SKM-1 (cell line): ENCODE results near the gene SDK1.

ENCODE experiments used
- DNase-seq: peaks from one replicate; lab custom pipeline; 2025; ENCODE audit not compliant: unreplicated experiment; lab: John Stamatoyannopoulos, UW

SDK1 gene

DNA sequence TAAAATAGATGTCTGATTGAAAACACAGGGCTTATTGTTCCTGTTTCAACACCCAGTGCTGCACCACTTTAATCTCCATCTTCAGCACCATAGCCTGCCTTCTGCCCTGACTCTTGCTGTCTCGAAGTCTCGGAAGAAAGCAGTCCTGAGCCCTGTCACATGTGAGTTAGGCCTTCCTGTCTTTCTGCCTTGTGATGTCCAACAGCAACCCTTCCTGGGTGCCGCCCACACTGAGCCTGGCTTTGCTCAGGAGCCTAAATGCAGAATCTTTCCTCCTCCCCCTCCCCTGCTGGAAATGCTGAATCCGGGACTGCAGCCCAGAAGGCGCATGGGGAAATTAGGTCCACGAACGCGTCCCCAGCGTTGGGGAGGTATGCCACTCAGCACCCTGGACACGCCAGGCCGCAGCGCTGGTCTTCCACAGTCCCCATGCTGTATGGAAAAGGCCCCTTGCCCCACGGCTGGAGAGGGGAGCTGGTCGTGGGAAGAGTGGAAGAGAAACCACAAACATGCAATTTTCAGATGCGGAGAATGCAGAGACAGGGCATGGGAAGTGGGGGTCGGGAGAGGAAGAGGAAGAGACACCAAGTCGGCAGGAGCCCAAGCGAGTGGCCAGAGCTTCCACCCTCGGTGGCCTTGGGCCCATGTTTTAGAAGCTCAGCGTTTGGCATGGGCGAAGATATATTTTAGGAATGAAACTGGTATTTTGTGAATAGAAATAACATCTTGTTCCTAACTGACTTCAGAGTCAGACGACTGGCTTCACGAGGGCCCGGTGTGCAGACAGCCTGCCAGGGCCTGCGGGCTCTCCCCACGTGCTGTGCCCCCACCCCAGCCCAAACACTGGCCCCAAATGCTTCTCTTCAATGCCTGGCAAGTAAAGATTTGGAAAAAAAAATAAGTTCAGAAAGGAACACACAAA is 724.9 kb downstream of the SDK1 start:
- no peak for DNase-seq

DNA sequence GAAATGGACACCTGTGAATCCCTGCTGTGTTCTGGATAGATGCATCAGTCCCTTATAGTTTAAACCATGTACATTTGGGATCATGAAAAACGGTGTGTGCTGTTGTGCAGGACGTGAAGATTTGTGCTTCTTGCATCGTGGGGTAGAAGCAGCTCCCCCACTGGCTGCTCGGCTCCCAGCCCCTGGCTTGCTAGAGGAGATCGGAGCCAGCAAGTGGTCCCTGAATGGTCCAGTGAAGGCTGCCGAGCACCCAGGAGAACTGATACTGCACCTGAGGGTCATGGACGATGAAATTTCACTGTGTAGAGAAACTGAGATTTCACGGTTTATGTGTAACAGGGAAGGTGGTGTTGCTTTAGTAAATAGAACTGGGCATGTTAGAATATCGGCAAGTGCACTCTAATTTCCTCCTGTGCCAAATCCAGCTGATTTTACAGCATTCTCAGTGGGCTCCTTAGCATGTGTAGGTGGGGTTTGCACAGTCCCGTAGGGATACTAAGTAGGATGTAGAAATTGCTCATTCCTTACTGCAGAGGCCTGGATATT is 726.0 kb downstream of the SDK1 start:
- DNase-seq, result no peak

DNA sequence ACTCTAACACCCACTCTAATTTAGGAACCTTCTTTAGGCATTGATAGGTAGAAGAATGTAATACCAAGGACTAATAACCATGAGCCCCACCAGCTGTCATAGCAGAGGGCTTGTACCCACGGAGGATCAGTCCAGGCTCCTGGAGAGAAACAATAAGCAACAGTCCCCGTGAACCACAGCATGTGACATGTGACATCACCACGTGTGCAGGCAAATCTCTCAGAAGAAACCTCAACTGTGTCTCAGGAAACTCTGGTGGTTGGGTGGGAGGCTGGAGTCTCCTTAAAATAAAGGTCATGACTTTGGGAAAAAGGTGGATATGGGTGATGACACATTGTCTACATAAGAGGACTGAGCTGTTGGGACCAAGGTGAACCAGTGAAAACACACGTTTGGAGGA is 727.2 kb downstream of the SDK1 start:
- DNase-seq, result no peak

DNA sequence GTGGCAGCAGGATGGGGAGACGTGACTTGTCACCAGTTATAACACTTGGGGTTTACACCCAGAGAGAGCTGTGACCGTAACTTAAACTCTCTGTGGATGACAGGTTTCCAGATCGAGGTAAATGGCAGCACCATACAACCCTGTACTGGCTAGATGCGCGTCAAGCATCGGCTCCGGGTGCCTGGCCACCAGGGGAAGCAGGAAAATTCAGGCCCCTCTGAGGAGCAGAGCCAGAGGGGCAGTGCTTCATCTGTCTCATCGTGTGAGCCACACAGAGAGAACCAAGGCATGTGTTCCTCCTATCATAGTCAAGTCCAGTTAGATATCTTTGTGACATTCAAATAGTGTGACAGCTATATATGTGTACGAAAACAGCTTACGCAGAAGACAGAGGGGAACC is 728.9 kb downstream of the SDK1 start:
- DNase-seq, result no peak

DNA sequence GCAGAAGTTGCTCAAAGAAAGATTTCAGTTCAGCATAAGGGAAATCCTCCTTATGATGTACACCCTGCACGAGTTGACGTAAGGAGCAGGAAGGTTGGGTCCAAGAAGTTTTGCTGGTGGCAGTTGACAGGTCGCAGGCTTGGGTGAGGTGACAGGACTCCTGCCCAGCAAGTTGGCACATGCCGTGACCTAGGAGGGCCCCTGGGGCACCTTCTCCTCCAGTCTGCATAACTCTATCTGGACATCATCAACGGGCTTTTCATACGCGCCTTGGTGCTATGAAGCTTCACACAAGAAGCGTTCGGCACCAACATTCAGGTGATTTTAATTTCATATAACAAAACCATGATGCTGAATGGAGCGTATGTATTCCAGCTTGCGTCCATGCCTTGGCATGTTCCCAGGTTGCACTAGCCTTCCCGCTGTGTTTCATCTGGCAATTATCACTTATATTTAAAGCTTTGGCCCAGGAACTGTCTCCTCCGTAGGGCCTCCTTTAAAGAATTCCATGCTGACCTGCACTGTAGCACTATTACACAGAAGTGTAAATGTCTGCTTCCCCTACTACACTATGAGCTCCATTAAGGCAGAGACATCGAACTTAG is 729.4 kb downstream of the SDK1 start:
- DNase-seq, result no peak

DNA sequence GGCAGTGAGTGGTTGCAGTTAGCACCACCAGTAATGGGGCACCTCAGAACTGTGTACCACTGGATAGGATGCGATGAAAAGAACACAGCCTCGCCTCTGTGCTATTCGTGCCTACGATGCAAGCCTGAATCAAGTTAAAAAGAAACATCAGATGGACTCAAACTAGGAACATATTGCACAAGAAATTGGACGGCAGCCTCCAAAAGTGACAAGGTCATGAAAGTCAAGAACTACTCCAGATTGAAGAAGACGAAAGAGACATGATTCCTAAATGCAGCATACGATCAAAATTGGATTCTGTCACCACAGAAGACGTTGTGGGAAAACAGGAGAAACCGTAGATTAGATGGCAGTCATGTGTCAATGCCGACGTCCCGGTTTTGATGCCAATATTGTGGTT is 732.9 kb downstream of the SDK1 start:
- DNase-seq, result no peak

DNA sequence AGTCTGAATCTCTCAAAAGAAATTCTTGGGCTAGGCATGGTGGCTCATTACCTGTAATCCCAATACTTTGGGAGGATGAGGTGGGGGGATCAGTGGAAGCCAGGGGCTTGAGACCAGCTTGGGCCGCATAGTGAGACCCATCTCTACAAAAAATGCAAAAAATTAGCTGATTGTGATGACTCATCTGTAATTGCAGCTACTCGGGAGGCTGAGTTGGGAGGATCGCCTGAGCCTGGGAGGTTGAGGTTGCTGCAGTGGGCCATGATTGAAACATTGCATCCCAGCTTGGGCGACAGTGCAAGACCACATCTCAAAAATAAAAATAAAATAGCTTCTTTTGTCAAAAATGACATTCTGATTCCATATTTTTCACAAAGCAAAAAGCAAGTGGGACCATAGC is 736.3 kb downstream of the SDK1 start:
- no peak for DNase-seq

DNA sequence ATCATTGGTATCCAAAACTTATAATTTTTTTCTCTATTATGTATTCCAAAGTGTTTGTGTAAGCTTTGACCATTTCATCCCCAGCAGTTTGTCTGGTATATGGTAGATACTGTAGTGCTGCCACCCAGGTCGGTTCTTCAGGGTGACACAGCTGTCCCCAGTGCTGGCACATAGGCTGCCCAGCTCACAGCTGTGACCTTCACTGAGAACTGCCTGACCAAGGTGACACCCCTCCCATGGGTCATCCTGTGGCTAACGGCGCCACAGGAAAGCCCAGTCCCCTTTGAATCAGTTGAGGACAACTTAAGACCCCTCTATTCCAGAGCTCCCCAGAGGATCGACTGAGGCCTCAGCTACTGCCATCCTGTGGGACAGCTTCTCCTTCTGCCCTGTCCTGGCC is 736.8 kb downstream of the SDK1 start:
- DNase-seq, result no peak

DNA sequence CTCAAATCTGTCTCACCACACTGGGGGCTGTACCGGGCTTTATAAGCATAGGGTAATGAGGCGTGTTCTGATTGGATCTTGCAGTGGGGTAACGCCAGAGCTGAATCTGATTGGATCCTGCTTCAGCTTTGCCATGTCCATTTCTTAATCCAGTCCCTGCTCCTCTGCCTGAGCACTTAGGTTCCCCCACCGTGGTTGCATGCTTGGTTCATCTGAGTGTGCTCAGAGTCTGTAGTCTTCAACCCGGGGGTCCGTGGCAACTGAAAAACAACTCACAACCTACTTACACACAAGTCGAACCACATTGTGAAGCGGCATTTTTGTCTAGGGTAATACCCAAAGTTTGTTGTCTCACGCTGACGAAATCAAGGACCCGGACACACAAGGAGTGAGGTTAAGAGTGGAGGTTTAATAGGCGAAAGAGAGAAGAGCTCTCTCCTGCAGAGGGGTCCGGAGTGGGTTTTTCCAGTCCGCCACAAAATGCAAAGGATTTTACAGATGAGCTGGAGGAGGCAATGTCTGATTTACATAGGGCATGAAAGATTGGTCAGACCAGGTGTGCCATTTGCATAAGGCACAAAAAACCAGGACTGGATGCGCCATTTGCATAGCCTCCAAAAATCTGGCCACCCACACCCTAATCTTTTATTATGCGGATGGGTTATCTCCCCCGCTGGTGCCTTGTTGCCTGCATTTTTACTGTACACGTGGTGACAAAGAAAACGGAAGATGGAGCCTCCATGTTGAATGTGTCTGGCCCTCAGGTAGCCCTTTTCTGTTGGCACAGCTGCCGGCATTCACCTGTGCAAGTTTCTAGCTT is 739.3 kb downstream of the SDK1 start:
- no peak for DNase-seq

DNA sequence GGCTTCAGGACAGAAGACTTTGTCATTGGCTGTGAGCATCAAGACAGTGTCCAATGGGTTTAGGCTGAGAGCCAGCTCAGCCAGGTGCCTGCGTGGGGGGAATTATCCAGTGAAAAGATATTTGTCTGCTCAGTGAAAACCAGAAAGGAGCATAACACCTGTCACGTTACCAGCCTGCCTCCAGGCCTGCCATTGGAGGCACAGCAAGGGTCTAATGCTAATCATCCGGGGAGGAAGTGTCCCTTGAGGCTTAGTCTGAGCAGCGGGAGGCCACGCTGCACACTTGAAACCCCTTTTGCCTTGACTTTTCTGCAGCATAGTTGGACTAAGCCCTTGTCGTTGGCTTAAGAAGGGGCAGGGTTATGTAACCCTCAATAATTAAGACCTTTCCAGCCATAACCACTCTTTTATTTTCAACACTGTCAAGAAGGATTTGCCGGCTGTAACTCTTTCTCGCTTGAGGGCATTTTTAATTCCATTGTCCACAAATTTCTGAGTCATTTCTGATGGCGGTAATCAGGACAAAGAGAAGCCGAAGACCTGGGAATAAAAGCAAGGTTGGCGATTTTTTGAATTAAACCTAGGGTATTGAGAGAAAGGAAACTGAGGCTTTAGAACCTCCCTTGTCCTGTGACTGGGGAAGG is 741.5 kb downstream of the SDK1 start:
- DNase-seq, result no peak

DNA sequence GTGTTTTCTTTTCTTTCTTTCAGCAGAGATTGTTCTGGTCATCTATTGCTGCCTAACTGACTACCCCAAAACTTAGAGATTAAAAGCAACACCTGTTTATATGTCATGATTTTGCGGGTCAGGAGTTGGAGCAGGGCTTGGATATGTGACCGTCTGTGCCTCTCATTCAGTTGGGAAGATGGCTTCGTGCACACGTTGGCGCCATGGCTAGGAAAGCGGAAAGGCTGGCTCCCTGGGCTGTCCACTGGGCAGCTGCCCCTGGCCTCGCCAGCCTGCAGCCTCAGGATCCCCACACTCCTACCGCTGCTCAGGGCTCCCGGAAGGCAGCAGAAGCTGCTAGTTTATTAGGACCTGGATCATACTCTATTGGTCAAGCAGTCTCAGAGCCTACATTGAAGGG is 742.9 kb downstream of the SDK1 start:
- DNase-seq, result no peak

DNA sequence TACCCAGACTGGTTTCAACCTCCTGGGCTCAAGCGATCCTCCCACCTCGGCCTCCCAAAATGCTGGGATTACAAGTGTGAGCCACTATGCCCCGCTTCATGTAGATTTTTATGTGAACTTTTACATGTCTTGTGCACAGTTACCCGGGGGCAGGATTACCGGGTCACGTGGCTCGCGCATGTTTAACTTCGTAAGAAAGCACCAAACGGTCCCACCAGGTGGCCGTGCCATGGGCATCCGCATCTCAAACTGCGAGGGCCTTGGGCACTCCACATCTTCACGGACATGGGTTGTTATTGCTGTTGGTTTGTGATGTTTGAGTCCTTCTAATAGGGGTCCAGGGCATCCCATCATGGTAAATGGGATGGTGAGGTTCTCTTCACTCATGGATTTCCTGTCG is 744.4 kb downstream of the SDK1 start:
- DNase-seq, result no peak

DNA sequence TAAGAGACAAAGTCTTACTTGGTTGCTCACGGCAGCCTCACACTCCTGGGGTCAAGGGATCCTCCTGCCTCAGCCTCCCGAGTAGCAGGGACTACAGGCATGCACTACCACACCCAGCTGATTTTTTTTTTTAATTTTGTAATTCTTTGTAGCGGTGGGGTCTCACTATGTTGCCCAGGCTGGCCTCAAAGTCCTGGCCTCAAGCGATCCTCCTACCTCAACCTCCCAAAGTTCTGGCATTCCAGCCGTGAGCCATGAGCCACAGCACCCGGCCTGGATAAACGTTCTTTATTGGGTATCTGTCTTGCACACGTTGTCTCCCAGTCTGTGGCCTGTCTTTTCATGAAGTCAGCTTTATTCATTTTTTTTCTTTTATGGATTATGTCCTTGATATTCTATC is 744.9 kb downstream of the SDK1 start:
- no peak for DNase-seq

DNA sequence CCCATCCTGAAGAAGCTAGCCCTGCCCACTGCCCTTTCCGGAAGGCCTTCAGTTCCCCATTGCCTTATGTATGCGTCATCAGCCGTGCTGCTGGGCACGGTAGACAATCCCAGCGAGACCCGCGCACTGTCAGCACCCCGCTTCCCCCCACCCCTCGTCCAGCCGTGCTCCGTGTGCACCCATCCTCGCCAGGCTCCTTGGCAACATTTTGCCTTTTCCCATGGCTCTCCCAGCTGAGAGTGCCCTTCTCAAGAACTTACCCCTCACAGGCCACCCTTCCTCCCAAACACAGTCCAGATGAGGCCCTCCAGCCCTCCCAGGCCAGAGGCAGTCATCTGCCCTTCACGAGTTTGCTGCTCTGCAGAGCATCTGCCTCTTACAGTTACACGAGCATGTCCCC is 747.3 kb downstream of the SDK1 start:
- DNase-seq, result no peak

DNA sequence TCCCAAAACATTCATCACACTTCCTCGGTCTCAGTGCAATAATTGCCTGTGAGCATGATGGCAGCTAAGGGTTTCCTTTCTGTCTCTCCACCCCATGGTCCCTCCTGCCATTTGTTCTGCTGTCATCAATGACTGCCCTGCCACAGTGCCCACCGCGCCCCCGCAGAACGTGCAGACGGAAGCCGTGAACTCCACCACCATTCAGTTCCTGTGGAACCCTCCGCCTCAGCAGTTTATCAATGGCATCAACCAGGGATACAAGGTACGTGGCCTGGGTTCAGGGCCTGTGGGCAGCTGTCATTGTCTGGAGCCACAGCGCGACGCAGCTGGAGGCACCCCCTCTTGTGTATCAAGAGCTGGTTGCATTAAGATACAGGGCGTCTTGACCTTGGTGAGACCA is 748.1 kb downstream of the SDK1 start:
- no peak for DNase-seq

DNA sequence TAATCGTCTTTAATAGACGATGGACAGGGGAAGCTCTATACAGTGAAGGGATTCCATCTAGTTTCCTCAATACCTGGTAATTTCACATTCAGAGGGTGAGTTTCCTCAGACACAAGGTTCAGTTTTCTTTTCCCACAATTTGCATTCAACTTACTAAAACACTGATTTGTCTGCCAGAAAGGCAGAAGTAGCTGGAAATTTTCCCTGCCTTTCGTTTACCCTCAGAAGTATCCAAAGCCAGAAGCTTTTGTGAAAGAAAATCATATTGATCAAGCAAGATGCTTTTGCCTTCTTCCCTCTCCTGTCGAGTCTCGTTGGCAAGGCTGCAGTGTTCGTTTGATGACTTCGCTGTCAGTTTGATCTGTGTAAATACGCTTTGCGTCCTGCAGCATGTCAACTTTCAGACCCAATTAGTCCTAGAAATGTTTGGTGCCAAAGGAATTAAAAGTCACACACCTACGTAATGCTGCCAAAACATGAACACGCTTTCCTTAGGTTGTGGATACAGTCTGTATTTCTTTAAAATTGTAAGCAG is 749.1 kb downstream of the SDK1 start:
- no peak for DNase-seq

DNA sequence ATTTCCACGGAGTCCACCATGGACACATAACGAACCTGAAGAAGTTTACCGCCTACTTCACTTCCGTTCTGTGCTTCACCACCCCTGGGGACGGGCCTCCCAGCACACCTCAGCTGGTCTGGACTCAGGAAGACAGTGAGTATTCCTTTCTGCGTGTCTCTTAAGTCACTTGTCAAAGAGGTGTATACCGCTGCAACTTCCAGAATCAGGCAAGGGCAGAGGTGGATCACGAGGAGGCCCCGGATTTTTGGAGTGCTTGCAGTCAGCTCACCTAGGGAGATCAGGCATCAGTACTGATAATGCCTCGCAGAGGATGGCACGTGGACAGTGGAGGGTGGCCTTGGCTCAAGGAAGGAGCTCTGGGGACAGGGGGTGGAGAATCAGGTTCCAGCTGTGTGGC is 750.6 kb downstream of the SDK1 start:
- DNase-seq, result no peak

DNA sequence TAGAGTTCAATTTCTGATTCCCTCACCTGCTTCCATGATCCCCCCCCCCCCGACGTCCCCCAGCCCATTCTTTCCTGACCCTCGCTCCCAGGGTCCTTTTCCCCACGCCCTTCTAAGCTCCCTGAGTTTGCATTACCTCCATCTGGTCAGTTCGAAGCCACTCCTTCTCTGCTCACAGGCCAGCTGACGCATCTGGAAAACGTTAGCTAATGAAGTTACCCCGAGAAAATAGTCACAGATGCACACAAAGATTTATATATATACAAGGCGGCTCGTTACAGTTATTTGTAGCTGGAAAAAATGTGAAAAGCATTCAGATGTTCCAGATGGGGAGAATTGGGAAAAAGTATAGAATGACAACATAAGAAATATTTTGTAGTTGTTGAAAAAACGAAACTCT is 751.1 kb downstream of the SDK1 start:
- no peak for DNase-seq

DNA sequence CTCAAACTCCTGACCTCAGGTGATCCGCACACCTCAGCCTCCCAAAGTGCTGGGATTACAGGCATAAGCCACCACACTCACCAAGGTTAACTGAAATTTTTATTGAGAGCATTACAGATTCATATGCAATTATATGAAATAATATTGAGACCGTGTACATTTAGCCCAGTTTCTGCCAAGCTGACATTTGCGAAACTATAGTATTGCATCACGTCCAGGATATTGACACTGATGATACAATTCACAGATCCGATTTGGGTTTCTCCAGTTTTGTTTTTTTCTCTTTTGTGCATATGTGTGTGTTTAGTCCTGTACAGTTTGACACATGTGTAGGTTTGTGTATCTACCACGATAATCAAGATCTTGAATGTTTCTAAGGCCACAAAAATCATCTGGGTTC is 753.1 kb downstream of the SDK1 start:
- DNase-seq, result no peak

DNA sequence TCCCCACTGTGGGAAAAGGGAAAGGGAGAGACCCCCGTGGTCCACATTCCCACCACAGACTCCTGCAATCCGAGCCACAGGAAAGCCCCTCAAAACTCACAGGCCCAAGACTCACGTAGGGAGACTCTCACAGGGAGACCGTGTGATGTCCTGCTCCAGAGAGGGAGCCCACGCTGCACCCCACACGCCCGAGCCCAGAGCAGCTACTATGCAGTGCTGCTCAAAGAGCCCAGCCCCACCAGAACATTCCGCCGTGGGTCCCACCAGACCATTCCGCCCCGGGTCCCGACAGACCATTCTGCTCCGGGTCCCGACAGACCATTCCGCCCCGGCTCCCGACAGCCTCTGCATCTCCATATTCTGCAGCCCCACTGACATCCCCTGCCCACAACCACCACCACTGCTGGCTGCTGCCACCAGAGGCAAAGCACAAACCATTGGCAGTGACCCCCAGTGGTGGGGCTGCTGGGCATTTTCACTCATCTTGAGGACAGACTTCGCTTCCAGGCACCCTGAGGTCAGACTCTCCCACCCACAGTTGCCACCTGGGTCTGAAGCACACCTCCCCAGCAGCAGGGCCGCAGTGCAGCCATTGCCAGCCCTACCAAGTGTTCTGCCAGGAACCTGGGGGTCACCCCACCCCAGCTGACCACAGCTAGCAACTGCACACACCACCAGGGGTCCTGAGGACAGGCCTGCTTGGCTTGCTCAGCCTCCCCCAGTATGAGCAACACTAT is 755.7 kb downstream of the SDK1 start:
- DNase-seq, result no peak
